ENCODE measurements around the gene CEP162.
"Not testable (repeated sequence)": the region's sequence is repeated elsewhere in the genome, so short reads cannot be mapped to it uniquely, and the experiment has no call there.

CEP162 gene

GRCh38 chr6:84228198-84228543 is 728 bp upstream of the CEP162 start:
- DNase-seq: no peak

DNA sequence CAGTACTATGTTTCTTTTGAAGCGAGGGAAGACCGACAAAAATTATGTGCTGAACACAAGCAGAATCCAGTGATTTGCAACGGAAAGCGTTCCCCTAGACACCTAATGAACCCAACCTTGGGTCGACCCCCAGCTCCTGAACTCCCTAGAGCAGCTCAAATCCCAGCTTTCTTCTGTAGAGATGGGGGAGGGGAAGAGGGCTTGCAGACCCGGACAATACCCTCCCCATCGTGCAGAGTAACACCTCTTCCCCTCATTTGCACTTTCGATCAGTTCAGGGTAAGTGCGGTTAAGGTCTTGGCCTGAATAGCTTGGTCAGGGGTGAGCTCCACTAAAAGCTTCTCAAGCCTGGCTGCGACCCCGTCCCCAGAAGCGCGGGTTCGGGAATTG is 404 bp downstream of the CEP162 start:
- DNase-seq: no peak

DNA sequence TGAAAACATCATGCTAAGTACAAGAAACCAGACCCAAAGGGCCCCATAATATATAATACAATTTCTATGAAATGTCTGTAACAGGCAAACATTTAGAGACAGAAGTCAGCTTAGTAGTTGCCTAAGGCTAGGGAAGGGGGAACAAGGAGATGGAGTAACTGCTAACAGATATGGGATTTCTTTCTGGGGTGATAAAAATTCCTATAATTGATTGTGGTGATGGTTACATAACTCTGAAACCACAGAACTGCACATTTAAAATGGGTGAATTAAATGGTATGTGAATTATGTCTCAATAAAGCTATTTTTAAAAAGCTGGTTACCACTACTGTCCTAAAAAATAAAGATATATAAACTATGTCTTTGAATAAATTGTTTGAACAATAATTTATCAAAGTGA is 3.2 kb downstream of the CEP162 start:
- DNase-seq: no peak

DNA sequence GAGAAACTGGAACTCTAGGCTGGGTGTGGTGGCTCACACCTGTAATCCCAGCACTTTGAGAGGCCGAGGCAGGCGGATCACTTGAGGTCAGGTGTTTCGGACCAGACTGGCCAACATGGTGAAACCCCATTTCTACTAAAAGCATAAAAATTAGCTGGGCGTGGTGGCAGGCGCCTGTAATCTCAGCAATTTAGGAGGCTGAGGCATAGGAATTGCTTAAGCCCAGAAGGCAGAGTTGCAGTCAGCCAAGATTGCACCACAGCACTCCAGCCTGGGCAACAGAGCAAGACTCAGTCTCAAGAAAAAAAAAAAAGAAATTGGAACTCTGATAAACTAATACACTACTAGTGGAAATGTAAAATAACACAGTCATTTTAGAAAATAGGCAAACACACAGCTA is 3.8 kb downstream of the CEP162 start:
- DNase-seq: not testable (repeated sequence)

- no peak for DNase-seq
These were observed 5.0 kb downstream of the CEP162 start for GRCh38 chr6:84222426-84222825.

DNA sequence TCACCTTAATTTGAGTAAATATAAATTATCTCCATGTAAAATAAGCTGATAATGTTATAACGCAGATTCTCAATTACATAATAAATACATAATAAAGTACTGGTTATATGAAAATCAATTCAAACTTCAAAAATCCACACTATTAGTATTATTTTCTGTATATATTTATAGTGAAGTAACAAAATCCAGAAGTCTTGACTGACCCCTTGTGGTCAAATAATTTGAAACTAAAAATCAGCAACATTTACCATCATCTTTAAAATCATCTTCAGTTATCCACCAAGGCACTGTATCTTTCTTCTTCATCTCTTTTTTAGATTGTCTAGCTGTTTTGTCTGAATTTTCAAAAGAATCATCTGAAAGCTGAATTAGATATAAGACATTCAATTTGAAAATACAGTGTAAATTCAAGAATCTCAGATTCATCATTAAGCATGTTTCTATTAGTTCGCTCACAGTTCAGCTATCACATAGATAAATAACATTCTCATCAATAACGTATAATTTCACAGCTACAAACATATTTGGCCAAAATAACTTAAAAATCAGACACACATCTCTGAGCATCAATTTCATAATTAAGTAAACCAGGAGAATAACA is 6.5 kb downstream of the CEP162 start:
- peak; percentile 8 to 47 (median 17) for DNase-seq

GRCh38 chr6:84218091-84218490 is 9.4 kb downstream of the CEP162 start:
- no peak for DNase-seq

DNA sequence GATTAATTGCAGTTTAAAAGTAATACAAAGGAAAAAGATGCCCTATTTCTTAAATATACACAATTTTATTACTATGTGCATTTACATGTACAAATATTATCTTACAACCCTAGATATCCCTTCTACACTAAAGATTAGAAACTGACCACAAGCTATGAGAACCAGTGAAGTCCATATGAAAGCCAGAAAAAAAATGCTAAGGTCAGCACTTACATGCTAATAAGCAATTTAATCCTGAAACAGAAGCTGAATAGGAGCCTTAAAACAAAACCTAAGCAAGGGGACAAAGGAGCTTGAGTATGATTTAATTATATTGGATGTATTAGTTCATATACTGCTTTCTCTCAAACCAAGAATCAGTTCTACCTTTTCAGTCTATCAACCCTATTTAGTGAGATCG is 14.2 kb downstream of the CEP162 start:
- no peak for DNase-seq

DNA sequence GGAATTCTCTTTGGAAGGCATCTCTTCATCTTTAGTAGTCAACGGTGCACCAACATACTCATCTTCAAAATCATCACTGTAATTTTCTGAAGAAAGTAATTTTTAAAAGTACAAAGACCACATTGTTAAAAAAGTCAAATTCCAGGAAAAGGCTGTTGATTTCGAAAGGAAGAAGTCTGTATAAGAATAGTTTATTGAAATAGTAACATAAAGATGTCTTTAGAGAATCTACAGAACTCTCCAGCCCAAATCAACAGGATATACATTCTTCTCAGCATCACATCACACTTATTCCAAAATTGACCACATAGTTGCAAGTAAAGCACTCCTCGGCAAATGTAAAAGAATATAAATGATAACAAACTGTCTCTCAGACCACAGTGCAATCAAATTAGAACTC is 23.4 kb downstream of the CEP162 start:
- DNase-seq: no peak

DNA sequence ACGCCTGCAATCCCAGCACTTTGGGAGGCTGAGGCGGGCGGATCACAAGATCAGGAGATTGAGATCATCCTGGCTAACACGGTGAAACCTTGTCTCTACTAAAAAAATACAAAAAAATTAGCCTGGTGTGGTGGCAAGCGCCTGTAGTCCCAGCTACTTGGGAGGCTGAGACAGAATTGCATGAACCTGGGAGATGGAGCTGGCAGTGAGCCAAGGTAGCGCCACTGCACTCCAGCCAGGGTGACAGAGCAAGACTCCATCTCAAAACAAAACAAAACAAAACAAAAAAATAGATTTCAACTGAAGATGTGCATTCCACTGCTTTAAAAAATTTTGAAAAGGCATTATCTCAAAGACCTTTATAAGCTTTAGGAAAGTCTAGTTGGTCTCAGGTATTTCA is 27.5 kb downstream of the CEP162 start:
- DNase-seq: not testable (repeated sequence)

DNA sequence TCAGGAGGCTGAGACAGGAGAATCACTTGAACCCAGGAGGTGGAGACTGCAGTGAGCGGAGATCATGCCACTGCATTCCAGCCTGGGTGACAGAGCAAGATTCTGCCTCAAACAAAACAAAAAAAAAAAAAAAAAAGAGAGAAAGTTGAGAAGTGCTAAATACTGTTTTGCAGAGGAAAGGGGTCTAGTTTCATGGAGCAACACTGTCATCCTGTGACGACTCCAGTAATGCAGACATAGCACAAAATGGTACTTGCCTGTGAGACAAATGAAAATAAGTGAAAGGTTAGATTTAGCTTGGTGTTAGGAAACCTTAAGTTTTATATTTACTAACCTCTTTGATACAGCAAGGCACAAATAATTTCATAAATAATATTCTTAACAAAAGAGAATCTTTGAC is 29.7 kb downstream of the CEP162 start:
- DNase-seq: no peak

DNA sequence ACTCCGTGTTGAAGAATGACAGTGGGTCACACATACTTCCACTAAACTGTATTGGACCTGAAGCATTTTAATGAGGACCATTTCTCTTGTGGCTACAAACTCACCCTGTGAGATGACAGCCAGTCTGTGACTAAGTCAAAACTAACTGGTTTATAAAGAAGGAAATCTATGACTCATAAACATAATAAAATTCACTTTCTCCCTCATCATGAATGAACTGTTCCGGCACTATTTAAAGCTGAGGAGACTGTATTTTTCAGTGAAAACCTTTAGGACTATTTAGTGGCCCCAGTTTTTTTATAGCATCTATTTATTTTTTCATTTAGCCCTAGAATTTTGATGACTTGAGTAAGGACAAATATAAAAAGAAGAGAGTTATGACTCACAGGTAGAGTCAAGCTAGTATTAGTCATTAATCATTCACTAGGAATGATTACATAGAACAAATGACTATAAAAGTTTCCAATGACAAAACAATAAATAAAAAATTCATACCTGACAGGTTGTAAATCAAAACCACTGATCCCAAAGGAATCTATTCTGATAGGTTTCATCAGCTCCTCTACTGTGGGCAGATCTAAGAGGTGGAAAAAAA is 34.2 kb downstream of the CEP162 start:
- DNase-seq: no peak

DNA sequence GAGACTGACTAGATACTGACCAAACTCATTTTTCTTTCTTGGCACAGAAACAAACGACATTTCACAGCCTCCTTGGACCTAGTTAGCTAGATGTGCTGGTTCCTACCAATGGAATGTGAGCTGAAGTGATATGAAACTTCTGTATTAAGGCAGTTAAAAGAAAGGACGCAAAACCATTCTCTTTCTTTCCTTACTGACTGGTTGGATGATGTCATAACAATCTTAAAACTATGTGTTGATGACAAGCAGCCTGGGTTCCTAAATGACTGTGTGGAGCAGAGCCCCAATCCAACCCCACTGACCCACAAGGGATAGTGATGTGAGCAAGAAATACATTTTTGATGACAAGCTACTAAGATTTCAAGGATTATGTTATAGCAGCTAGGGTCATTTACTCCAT is 35.6 kb downstream of the CEP162 start:
- DNase-seq: no peak

DNA sequence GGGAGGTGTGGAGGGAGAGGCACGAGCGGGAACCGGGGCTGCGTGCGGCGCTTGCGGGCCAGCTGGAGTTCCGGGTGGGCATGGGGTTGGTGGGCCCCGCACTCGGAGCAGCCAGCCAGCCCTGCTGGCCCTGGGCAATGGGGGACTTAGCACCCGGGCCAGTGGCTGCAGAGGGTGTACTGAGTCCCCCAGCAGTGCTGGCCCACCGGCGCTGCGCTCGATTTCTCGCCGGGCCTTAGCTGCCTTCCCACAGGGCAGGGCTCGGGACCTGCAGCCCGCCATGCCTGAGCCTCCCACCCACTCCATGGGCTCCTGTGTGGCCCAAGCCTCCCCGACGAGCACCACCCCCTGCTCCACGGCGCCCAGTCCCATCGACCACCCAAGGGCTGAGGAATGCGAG is 38.1 kb downstream of the CEP162 start:
- not testable (repeated sequence) for DNase-seq

- no peak for DNase-seq
These were observed 44.0 kb downstream of the CEP162 start for GRCh38 chr6:84183430-84183829.

DNA sequence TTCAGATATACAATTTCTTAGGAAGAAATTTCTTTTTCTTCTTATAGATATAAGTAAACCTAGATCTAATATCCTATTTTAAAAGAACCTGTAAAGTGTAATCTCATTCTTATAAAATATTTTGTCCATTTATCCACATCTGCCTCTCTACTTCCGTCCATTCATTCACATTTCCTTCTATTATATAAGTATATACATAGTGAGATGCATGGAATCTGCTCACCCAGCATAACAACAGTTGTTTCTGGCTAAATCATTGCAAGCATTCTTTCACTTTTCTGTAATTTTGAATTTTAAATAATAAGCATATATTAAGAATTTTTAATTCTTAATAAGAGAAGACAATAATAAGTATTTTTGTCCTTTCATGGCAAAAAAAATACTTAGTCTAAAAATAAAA is 45.4 kb downstream of the CEP162 start:
- DNase-seq: no peak

GRCh38 chr6:84177241-84177640 is 50.2 kb downstream of the CEP162 start:
- no peak for DNase-seq

DNA sequence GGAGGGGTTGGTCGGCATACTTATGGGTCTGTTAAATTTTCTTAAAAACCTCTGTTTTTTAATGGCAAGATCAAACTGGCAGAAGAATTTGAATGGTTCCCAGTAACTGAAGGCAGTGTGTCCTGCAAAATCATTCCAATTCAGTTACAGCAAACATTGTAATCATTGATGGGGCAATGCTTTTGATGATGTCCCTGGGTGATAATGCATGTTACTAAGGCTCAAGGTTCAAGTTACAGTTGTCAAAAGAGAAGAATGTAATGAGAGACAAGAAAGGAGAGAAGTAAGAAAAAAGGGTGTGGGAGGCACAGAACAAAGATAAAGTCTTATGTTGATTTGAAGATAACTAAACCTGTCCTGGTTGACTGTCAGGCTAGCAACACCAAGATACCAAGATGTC is 54.9 kb downstream of the CEP162 start:
- no peak for DNase-seq

DNA sequence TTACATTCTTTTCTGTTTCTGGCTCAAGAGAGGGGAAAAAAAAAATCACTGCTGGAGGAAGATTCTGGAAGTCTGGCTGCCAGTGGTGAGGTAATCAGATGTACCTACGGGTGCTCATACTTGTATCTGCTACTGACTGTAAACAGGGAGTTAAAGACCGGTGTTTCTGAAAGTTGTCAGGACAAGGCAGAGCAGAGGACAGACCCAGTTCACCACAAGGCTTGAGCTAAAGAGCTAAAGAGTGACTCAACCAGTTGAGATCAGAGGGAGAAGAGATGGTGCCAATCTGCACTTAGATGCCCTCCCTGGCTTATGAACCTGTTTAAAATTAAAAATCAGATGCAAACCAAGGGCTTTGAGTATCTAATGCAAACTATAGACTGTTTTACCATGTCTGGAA is 55.4 kb downstream of the CEP162 start:
- DNase-seq: no peak

DNA sequence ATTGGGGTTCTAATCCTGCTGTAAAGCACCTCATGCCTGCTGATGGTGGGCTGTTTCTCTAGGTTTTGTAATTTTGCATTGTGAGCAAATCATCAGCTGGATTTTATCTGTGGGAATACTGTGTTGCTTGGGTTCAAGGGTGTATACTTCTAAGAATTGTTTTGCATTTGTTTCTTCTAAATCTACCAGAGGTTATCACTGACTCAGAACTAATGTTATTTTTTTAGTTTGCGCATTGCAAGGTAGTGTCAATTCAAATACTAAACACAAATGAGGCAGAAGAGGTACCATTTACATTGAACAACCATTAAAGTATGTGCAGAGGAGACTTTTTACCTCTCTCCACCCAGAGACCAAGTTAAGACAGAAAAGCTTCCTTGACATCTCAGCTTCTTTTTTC is 60.0 kb downstream of the CEP162 start:
- no peak for DNase-seq

DNA sequence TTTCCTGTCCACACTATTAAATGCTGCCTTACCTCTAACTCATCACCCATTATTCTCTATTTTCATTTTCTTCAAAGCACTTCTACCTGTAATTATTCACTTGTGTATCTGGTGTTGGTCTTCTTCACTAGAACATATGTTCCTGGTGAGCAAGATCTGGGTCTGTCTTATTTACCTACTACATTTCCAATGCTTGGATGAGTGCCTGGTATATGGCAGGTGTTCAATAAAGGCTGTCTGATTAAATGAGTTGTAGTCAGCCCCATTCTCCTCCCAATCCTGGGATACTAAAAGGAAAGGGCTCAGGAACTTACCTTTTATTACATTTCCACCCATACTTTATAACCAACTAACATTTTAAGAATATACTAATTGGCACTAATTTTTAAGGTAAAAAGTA is 61.0 kb downstream of the CEP162 start:
- DNase-seq: no peak

DNA sequence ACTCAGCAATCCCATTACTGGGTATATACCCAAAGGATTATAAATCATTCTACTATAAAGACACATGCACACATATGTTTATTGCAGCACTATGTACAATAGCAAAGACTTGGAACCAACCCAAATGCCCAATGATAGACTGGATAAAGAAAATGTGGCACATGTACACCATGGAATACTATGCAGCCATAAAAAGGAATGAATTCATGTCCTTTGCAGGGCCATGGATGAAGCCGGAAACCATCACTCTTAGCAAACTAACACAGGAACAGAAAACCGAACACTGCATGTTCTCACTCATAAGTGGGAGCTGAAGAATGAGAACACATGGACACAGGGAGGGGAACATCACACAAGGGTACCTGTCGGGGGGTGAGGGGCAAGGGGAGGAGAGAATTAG is 63.1 kb downstream of the CEP162 start:
- DNase-seq: not testable (repeated sequence)

- DNase-seq: no peak
These were observed 66.3 kb downstream of the CEP162 start for GRCh38 chr6:84161190-84161589.

- no peak for DNase-seq
These were observed 71.1 kb downstream of the CEP162 start for GRCh38 chr6:84156306-84156705.

DNA sequence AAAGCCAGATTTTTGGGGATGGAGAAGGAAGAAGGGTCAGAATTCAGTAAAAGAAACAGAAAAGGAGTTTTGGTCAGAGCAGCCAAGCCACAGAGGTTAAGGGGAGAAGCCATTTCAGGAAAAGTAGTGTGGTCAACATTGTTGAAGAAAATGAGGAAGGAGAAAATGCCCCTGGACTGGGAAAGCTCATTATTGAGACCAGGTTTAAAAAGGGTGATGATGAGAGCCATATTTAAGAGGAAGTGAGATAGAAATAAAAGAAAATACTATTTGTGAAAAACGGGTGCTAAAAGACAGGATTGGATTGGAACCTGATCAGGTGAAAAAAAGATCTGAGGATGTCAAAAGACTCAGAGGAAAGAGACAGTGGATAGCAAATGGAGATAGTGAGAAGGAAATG is 75.8 kb downstream of the CEP162 start:
- DNase-seq: no peak

GRCh38 chr6:84150705-84151104 is 76.7 kb downstream of the CEP162 start:
- DNase-seq: no peak

Measured in NCI-H1417 (cell line).